ENCODE measurements around the gene PTK6.
A peak's percentile ranks its signal among the peaks of the same experiment; 100 is the strongest.

PTK6 gene

DNA sequence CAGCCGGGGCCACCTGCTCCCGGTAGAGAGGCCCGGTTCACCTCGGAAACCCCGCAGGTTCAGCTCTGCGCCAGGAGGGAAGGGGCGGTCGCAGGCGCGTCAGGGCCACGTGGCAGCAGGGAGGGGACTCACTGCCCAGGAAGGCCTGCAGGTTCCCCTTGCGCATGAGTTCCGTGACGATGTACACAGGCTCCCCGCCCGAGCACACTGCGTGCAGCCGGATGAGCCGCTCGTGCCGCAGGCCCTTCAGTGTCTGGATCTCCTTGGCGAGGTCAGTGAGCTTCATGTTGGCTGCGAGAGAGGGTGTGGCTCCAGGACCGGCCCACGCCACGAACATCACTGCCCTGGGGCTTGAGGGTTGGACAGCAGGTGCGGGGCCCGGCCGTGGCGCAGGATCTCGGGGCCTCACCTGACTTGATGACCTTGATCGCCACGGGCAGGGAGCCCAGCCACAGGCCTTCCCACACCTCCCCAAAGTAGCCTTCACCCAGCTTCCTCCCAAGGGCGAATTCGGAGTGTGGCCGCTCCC is 4.9 kb upstream of the PTK6 start:
- DNase-seq, result no peak

DNA sequence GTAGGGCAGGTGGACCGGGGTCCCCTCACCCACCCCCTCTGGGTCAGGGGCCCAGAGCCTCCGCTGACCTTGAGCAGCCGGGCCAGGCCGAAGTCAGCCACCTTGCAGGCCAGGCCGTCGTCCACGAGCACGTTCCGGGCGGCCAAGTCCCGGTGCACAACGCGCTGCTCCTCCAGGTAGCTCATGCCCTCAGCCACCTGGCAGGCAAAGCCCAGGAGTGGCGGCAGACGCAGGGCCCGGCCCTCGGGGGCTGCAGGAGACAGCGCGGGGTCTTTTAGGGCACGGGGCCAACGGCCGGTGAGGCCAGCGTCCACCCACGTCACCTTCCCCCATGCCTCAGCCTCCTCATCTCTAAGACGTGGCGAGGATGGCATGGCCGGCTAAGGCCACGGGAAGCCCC is 4.2 kb upstream of the PTK6 start:
- DNase-seq, result no peak

DNA sequence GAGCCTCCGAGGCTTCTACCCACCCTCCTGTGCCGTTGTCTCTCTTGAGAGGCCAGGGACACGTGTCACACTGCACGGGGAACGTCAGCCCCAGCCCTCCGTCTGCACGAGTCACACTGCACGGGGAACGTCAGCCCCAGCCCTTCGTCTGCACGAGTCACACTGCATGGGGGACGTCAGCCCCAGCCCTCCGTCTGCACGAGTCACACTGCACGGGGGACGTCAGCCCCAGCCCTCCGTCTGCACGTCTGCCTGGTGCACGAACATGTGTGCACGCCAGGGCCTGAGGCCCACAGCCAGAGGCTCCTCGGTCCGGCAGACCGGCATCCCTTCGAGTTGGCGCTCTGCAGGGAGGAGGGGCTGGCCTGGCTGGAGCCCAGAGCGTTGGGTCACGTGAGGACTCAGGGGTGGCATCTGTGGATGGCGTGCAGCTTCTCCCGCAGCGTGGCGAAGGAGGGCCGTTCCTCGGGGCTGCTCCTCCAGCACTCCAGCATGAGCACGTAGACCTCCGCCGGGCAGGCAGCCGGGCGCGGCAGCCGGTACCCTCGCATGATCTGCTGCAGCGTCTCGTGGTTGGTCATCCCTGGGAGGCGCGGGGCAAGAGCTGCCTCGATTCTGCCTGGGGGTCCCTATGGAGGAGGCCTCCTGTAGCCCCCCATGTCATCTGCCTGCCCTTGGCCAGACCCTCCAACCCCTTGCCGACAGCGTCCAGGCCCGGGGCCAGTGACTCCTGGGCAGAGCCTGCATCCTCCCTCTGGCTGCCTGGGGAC is 3.4 kb upstream of the PTK6 start:
- DNase-seq, result no peak

DNA sequence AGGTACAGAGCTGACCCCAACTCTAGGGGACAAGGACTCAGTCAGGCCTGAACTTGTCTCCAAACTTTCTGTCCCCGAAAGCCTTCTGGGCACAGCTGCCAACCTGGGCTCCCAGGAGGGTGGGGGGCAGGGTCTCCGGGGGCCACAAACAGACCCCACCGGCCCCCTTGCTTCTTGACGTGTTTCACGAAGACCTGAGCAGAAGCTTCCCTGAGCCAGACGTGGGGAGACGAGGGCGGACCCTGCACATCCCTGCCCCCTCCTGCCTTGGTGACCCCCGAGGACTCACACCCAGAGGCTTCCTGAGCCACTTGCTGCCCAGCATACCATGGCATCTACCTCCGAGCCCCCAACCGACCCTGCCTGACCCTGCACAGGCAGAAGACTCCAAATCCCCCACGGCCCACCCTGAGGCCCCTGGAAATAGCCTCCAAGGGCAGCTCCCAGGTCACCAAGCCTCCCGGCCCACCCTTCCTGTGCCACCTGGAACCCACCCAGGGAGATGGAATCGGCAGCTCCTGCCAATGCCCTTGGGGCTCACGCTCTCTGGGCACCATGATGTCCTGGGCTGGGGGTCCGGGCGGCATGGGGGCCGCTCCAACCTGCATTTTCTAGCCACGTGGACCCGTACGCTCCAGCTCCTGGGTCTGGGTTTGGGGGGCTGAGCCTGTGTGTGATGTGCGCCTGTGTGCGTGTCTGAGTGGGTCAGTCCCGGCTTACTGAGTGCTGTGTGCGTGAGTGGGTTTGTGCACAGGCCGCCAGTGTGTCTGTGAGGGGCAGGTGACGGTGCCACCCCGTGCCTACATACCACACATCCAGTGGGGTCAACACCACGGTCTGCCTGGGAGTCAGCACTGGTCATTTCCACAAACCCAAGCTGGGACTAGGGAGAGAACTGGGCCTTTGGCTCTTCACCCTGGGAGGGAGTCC is 2.5 kb upstream of the PTK6 start:
- no peak for DNase-seq

DNA sequence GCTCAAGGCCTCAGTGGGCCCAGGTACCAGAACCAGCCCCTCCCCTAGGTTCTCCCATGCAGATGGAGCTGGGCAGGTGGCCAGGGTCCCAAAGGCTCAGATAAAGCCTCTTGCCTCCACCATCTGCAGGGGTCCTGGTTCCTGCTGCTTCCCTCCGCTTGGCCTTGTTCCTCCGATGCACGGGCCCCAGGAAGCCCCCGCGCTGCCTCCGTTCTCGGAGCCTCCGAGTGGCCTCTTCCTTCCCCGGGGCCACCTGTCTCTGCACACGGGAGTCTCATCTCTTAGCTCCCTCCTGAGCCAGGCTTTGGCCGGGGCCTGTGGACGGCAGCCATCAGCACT is 1.9 kb upstream of the PTK6 start:
- no peak for DNase-seq

DNA sequence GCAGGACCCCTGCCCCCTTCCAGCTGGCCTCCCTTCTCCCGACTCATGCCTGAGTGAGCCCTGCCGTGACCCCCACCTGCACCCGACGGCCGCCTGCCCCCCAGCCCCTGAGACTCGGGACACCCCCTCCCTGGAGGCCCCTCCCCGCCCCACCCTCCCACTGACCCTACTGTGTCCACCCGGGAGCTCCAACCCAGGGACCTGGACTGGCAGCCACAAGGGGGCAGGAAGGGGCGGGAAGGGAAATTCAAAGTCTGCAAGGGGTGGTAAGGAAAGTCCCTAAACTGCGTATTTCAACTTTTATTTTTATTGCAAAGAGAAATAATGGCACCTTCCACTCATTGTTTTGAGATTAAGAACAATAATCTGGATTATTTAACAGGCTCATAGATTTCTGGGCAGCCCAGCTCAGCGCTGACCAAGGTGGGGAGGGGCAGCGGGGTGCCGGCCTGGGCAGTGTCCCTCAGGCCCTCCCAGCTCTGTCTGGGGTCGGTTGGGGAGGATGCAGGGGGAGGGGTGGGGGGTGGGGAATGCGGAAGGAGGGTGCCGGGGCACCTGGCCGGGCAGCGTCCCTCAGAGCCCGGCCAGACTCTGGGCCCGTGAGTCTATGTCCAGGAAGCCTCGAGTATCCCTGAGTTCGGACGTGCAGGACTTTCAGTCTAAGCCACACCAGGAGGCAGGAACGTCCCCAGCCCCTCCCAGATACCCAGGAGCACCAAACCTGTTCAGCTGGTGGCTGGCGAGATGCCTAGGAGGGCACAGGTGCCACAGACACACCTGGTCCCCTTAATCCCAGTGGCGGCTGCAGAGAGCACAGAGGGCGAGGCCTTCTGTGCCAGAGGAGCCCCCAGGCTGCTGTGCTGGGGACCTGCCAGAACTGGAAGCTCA is 1.3 kb upstream of the PTK6 start:
- DNase-seq, result peak; percentile 51 to 56

DNA sequence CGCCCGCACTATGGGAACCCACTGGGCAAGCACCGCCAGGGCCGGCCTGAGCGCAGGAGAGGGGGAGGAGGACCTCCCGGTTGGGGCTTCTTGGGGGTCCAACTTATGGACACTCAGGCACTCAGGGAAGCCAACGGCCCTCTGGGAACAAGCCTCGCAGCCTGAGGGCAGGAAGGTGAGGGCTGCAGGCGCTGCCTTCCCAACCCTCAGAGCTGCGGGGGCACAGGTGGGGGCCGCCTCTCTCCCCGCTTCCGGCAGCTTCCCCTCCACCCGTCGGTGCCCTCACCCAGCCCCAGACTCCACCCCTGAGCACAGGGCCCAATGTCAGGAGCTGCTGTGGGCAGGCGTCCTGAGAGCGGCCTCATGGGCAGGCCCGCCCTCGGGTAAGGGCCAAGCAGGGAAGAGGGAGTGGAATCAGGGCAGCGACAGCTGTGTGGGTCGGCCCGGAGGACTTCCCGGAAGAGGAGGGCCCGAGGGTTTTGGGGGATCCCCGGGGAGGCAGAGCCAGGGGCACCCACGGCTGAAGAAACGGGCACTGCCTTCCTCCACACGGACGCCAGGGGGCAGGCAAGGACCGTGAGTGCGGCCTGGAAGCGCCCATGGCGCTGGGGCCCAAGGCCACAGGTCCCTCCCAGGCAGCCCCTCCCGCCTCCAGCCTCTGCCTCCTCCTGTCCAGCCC is 488 bp upstream of the PTK6 start:
- DNase-seq, result peak; percentile 99

DNA sequence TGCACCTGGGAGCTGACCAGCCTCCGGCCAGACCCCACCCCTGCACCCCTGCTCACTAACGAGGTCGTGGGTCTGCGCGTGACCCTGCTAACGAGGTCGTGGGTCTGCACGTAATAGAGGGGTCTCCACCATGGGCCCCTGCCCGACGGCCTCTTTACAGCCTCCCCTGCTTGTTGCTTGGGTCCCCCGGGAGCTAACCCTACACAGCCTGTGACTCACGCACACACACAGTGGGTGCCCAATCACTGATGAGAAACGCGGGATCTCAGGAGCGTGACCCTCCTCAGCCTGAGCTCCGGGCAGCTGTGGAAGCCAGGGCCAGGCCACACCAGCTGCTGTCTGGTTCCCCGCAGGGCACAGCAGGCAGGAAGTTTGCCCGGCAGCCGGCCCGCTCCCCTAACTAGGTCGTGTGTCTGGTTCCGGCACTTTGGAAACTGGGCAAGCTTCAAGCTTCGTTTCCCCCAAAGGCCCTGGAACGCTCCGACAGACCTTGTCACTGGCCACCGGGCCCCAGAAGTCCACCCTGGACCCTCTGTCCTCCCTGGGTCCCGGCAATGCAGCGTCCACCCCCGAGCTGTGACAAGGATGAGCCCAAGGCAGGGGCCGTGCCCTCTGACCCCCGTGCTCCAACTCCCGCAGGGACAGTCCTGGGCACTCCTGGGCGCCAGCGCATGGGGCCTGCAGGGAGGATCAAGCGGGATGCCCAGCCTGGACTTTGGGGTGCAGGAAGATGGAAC is 767 bp downstream of the PTK6 start:
- no peak for DNase-seq

DNA sequence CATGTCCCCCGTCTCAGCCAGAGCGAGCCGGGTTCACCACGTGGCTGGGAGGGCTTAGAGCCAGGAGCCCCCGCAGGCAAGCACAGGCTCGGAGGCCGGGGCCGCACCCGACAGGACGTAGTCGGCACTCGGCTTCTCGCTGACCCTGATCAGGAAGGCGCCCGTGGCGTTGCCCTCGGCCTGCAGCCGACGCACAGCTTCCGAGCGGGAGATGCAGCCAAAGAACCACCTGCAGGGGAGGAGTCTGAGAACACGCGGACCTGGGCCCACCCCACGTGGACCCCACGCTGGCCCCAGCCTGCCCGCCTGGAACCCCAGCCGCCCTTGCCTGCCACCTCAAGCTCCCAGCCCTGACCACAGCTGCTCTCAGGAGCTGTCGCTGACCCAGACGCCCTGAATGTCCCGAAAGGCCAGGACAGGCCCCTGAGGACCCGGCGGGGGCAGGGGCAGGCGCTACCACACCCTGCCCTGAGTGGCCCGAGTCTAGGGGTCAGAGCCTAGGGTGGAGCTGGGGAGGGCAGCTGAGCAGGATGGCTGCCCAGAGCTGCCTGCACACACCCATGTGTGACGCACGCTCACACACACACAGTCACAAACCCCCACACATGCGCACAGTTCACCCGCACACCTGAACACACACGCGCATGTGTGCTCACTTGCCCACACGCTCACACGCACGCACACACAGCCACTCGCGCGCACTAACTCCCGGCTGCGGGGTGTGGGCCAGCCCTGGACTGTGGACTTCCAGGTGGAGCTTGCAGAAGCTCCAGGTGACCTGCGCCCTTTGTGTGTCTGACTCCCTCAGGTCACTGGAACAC is 2.1 kb downstream of the PTK6 start:
- DNase-seq, result no peak

DNA sequence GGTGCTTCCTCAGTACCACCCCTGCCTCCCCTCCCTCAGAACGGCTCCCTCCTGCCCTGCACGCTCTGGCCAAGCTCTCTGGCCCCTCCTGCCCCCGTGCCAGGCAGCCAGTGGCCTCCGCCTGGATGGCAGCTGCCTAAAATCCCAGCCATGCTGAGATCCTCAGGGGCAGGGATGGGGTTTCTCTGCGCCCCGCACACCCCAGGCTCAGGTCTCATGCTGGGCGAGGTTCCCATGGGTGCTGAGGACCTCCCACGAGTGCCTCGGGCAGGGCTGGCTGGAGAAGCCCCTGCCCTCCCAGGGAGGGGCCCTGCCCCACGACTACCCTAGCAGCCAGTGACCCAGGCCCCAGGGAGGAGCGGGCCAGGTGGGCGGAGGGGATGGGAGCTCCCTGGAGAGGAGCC is 2.7 kb downstream of the PTK6 start:
- DNase-seq, result no peak

DNA sequence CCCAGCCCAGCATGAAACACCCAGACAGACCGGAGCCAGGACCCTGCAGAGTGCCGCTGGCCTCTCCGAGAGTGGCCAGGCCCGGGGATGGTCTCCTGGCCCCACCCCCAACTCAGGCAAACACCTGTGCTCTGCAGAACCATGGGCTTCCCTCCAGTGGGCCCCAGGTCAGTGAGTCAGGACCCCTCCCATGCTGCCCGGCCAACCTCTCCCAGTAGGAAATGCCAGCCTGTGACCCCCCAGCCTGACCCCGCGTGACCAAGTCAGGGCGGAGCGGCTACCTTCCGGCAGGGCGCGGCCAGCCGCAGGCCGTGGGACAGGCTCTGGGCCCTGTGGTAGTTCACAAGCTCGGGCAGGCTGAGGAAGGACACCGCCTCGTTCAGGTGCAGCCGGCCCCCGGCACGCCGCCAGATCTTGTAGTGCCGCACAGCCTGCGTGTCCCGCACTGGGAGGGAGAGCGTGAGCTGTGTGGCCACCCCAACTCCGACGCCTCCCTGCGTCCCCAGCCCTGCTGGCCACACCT is 3.2 kb downstream of the PTK6 start:
- no peak for DNase-seq

DNA sequence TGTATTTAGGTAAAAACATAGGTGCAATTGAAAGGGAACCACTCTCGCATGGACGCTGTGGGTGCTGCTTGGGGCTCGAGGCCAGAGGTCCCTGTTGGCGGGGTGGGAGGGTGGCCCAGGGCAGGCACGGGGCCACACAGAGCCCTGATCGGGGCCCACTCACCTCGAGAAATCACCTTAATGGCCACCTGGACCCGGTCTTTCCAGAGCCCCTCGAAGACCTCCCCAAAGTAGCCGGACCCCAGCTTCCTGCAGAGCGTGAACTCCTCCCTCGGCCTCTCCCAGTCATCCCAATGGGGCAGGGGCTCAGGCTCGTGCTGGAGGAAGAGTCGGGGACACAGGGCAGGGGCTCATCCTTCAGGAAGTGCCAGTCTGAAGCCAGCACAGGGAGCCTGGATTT is 3.8 kb downstream of the PTK6 start:
- no peak for DNase-seq

DNA sequence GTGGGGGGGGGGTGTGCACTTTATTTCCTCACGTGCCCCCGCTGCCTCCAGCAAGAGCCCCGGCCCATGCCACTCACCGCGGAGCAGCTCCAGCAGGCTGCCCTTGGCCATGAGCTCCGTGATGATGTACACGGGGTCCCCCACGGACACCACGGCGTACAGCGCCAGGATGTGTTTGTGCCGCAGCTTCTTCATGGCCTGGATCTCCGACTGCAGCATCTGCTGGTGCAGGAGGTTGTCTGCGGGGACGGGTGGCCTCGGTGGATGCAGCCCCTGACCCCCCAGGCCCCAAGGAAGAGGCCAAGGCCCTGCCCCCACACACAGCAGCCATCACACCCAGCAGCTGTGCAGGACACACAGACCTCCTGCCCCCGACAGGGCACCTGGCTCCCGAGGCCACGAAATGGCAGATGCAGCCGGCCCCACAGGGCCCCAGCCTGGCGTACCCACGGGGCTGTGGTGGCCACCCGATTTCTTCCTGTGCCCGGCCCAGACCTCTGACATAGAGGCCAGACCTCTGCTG is 4.7 kb downstream of the PTK6 start:
- no peak for DNase-seq

DNA sequence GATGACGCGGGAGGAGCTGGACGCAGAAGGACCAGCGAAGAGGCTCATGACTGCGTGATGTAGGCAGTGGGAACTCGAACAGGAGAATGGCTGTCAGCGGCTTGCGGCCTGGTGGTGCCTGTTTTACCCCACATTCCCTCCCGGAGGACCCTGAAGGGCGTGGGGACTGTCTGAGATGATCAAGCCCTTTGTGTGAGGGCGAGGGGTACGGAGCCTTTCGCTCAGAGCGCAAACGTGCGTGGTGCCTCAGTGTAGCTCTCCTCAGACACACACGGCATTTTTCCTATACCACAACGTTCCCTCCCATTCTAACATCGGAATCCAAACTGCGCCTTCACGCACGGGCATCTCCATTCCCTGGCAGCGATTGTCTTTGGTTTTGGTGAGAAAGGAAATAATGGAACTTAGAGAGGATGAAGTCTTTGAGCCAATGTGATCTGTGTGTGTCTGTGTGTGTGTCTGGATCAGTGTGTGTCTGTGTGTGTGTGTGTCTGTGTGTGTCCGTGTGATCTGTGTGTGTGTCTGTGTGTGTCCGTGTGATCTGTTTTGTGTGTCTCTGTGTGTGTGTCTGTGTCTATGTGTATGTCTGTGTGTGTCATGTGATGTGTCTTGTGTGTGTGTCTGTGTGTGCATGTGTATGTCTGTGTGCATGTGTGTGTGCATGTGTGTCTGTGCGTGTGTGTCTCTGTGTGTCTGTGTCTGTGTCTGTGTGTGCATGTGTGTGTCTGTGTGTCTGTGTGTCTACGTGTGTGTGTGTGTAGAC is 5.3 kb downstream of the PTK6 start:
- DNase-seq, result no peak

DNA sequence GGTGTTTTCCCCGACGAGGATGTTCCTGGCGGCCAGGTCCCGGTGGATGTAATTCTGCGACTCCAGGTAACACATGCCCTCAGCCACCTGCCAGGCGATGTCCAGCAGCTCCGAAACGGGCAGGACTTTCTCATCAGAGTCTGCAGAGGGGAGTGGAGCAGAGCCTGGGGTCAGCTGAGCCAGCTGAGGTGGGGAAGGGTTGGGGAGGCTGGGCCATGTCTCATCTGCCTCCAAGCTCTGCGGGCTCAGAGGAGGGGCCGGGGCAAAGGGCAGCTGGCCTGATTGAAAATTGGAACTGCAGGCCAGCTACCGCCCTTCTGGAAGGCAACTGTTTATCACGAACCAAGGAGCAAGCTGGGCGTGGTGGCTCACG is 6.4 kb downstream of the PTK6 start:
- no peak for DNase-seq

DNA sequence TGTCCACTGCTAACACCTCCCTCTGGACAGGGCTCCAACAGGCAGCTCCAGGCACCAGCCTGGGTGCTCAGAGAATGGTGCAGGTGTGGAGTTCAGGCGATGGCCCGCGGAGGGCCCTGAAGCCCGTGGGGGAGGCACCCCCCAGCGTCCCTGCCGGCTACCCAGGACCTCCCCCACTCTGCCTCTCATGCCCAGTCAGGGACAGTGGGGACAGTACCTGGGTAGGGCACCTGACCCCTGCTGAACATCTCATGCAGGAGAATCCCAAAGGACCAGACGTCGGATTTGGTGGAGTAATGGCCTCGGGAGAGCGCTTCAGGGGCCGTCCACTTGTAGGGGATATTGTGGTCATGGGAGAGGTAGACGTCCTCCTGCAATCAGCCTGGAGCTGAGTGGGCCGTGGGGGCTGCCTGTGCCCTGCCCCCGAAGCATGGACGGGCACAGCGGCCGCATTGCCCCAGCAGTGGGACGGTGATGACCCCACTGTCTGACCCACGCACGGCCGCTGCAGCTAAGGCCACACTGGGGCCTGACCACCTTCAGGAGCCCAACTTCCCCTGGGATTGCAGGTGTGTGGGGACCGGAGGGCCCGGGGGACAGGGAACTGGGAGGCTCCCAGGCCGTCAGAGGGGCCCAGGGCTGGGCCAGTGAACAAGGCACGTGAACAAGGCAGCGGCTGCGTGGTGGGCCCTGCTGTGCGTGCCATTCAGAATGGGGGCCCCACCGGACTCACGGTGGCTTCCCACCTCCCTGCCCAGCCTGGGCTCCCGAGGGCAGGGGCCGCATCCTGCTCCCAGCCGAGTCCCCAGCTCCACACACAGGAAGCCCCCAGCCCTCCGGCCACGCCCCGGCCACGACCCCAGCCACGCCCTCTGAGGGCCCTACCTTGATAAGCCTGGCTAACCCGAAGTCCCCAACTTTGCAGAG is 7.1 kb downstream of the PTK6 start:
- DNase-seq, result no peak

DNA sequence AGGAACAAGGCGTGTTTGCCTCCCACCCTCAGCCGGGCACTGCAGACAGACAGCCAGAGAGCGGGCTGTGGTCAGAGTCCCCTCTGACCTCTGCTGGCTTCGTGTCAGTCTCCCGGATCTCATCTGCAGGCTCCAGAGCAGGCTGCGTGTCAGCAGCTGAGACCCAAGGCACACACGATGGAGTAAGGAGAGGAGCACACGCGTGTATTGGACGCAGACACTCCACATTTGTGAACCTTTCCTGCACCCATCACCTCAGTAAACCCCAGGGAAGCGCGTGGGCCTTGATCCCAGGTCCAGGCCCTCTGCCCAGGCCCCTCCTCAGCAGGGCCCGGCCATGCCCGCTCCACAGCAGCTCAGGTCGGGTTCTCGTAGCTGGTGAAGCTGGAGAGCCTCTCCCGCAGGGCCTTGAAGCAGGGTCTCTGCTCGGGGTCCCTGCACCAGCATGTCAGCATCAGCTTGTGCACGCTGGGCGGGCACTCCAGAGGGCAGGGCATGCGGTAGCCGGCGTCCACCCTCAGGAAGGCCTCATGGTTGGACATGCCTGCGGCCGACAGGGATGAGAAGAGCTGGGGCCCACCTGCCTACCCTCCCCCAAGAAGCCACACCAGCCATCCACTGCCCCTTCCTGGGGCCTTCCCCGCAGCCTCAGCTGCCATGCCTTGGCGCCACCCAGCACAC is 7.9 kb downstream of the PTK6 start:
- DNase-seq, result no peak

DNA sequence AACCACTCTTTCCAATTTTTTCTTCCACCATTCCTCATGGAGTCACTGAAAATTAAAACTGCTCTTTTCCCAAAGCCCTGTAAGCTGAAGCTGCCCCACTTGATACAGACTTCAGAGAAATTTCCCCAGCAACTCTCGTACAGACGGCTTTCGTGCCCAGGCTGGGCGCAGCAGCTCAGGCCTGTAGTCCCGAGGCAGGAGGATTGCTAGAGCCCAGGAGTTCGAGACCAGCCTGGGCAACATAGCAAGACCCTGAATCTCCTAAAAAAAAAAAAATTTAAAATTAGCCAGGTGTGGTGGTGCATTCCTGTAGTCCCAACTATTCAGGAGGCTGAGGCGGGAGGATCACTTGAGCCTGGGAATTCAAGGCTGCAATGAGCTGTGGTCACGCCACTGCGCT is 10.0 kb downstream of the PTK6 start:
- DNase-seq, result no peak
